NT2/D1 (cell line): Measurements from ENCODE around the gene TMEM53.

Experiments used
- DNase-seq: peaks from one replicate; pipeline ENCODE4 v3.0.0-alpha.2; 2011; ENCODE audit warnings: low read depth, low spot score
- H3K27me3 ChIP-seq: 2 replicates; pipeline ENCODE4 v1.6.0; 2011; ENCODE audit warnings: mild to moderate bottlenecking; ENCODE audit not compliant: insufficient read length, insufficient read depth
- H3K36me3 ChIP-seq: 2 replicates; pipeline ENCODE4 v1.6.1; 2011; ENCODE audit warnings: mild to moderate bottlenecking, low read length, mixed read lengths; ENCODE audit not compliant: insufficient read depth, insufficient read length
- H3K4me1 ChIP-seq: 2 replicates; pipeline ENCODE4 v1.5.1; 2011; ENCODE audit not compliant: insufficient read depth, insufficient read length
- H3K4me3 ChIP-seq: 2 replicates; pipeline ENCODE4 v1.5.1; 2011; ENCODE audit warnings: low read depth; ENCODE audit not compliant: insufficient read length
- H3K9ac ChIP-seq: 2 replicates; pipeline ENCODE4 v1.6.0; 2011; ENCODE audit warnings: low read depth; ENCODE audit not compliant: insufficient read length
- H3K9me3 ChIP-seq: 2 replicates; pipeline ENCODE4 v1.5.1; 2011; ENCODE audit warnings: mild to moderate bottlenecking, low read length; ENCODE audit not compliant: insufficient read depth
- SUZ12 ChIP-seq: IDR thresholded peaks from 2 replicates; pipeline ENCODE4 v1.6.1; 2011; ENCODE audit not compliant: insufficient read length, insufficient read depth; ENCODE audit errors: extremely low read depth
- YY1 ChIP-seq: IDR thresholded peaks from 2 replicates; pipeline ENCODE4 v1.6.1; 2011; ENCODE audit not compliant: insufficient read length, insufficient read depth
- ZNF274 ChIP-seq: IDR thresholded peaks from 2 replicates; pipeline ENCODE4 v1.6.1; 2011; ENCODE audit warnings: mild to moderate bottlenecking, low read depth, low read length

Gene TMEM53

GRCh38 chr1:44674113-44675000 is at the start of gene TMEM53, which contains the start of gene ARMH1:
Gene TMEM53 (minus strand): TSS chr1:44674481. CDS start chr1:44674391, 90 bp downstream.
Gene ARMH1 (plus strand): TSS chr1:44674714. CDS start chr1:44689698, 14,984 bp downstream.
- no peaks in the 10 kb centered on the region for H3K9me3 ChIP-seq
- no peaks in the 10 kb centered on the region for H3K27me3 ChIP-seq
- TF ChIP-seq ZNF274 = no peak
- no peak for TF ChIP-seq SUZ12
- no peak for TF ChIP-seq YY1
- H3K36me3 ChIP-seq = peaks cover 2% of the 10 kb centered on the region
- peak within 1 kb of the TSS; percentile 78 for H3K4me3 ChIP-seq
- peaks cover 14% of the 10 kb centered on the region for H3K4me1 ChIP-seq
- peak within 1 kb of the TSS; percentile 87 for H3K9ac ChIP-seq
- peak; percentile 100 for DNase-seq

- no peaks in the 10 kb centered on the region for H3K9me3 ChIP-seq
- no peak for TF ChIP-seq YY1
- no peak for TF ChIP-seq SUZ12
- no peak for TF ChIP-seq ZNF274
- no peaks in the 10 kb centered on the region for H3K36me3 ChIP-seq
- H3K27me3 ChIP-seq = no peaks in the 10 kb centered on the region
- no peak overlapping the region for H3K9ac ChIP-seq
- peaks cover 7% of the 10 kb centered on the region for H3K4me1 ChIP-seq
- no peak overlapping the region for H3K4me3 ChIP-seq
- DNase-seq = no peak
These were observed 49.4 kb upstream of the TMEM53 start for GRCh38 chr1:44723496-44724295.

GRCh38 chr1:44723064-44723463 is 48.8 kb upstream of the TMEM53 start:
- H3K9me3 ChIP-seq = no peaks in the 10 kb centered on the region
- no peaks in the 10 kb centered on the region for H3K27me3 ChIP-seq
- no peak for DNase-seq
- H3K4me1 ChIP-seq = peaks cover 7% of the 10 kb centered on the region
- TF ChIP-seq YY1 (no peak), SUZ12 (no peak), ZNF274 (no peak)
- H3K4me3 ChIP-seq = no peak overlapping the region
- no peak overlapping the region for H3K9ac ChIP-seq
- no peaks in the 10 kb centered on the region for H3K36me3 ChIP-seq

GRCh38 chr1:44721485-44722361 is 47.4 kb upstream of the TMEM53 start:
- Histone ChIP-seq H3K4me3 (no peak overlapping the region), H3K9me3 (no peaks in the 10 kb centered on the region), H3K4me1 (peaks cover 7% of the 10 kb centered on the region), H3K27me3 (no peaks in the 10 kb centered on the region), H3K9ac (peak overlapping the region; percentile 21), H3K36me3 (no peaks in the 10 kb centered on the region)
- TF ChIP-seq ZNF274 (no peak), YY1 (peak; percentile 48), SUZ12 (no peak)
- DNase-seq = peak; percentile 92

GRCh38 chr1:44720281-44720680 is 46.0 kb upstream of the TMEM53 start:
- H3K36me3 ChIP-seq = no peaks in the 10 kb centered on the region
- no peak for TF ChIP-seq YY1
- TF ChIP-seq ZNF274 = no peak
- TF ChIP-seq SUZ12 = no peak
- H3K4me1 ChIP-seq = peaks cover 2% of the 10 kb centered on the region
- H3K9ac ChIP-seq = no peak overlapping the region
- no peaks in the 10 kb centered on the region for H3K27me3 ChIP-seq
- no peak for DNase-seq
- H3K9me3 ChIP-seq = no peaks in the 10 kb centered on the region
- no peak overlapping the region for H3K4me3 ChIP-seq

- TF ChIP-seq ZNF274 = no peak
- no peak for TF ChIP-seq SUZ12
- no peak for TF ChIP-seq YY1
- no peak for DNase-seq
- Histone ChIP-seq H3K9ac (no peak overlapping the region), H3K9me3 (no peaks in the 10 kb centered on the region), H3K27me3 (no peaks in the 10 kb centered on the region), H3K4me1 (no peaks in the 10 kb centered on the region), H3K36me3 (no peaks in the 10 kb centered on the region), H3K4me3 (no peak overlapping the region)
These were observed 45.0 kb upstream of the TMEM53 start for GRCh38 chr1:44719318-44719717.
